SH-SY5Y (cell line): Measurements from ENCODE around the gene ABCA13.

Source experiments
- GATA2 ChIP-seq: IDR thresholded peaks from 2 replicates; pipeline ENCODE4 v1.6.1; 2011; ENCODE audit warnings: mild to moderate bottlenecking, low read depth, low read length
- GATA3 ChIP-seq: IDR thresholded peaks from 2 replicates; pipeline ENCODE4 v1.6.1; 2011; ENCODE audit warnings: low read depth, mild to moderate bottlenecking, low read length, moderate library complexity

Gene ABCA13

DNA sequence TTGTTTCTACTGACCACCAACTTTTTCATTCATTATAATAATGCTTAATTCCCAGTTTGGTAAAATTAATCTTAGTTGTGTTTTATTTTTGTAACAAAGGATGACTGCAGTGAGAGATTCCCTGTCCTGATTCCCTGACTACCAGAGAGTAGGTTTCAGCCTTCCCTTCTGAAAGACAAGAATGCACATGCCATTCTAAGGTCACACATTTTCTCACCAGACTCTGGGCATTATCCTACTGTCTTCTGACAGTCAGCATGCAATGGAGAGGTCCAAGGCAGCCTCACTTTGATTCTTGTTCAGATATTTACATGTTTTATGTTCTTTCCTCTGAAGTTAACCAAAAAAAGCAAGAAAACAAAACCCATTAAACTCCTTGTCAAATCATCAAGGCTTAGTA lies 380.4 kb downstream of the ABCA13 start:
- no peak for TF ChIP-seq GATA3
- TF ChIP-seq GATA2: no peak

DNA sequence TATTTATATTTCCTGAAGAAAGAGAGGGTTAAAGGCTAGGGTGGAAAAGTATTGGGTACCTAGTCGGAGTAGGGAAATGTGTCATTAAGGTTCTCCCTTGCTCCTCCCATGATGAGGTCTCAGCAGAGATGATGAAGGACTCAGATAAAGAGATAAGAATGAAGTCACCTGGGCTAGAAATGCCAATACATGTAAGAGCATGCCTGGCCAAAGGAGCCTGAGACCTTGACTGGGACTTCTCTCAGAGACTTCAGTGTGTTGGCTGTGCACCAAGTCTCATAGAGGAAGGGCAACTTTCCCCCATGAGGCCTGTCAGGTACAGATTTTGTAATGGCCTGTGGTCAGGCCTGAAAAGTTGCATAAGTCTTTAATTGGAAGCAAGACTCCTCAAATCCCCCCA lies 392.1 kb downstream of the ABCA13 start:
- TF ChIP-seq GATA2 (no peak), GATA3 (no peak)

DNA sequence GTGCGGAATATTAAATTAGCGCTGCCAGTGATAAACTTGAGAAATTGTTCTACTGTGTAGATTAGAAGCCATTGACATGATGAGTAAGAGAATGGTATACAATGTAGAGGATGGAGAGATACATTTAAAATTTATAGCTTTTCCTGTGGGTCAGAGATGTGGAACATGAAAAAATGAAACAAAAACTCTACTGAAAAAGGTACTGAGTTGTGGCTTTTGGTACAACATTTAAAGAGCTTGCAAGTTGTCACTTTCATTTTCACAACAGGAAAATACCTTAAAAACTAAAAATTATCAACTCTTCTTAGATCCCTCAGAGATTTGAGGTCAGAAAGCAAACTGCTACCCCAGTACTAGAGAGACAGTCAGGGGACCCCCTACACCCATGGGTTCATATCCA lies 404.3 kb downstream of the ABCA13 start:
- TF ChIP-seq GATA3 (no peak), GATA2 (no peak)

DNA sequence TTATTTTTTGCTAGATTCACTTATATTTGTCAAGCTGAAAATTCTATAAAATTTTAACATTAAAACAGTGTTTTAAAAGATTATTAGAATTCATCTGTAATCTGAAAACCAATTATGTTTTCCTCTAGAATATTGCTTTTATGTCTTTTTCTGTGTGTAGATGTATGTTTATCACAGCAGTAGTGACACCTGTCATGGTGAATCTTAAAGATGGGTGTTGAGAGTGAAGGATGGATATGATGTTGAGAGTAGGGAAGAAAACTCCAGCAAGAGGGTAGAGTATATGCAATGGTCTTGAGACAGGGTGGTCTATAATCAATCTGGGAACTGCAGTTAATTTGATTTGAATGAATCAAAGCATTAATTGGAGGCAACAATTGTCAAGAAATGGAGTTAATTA lies 416.2 kb downstream of the ABCA13 start:
- TF ChIP-seq GATA3 (no peak), GATA2 (no peak)

DNA sequence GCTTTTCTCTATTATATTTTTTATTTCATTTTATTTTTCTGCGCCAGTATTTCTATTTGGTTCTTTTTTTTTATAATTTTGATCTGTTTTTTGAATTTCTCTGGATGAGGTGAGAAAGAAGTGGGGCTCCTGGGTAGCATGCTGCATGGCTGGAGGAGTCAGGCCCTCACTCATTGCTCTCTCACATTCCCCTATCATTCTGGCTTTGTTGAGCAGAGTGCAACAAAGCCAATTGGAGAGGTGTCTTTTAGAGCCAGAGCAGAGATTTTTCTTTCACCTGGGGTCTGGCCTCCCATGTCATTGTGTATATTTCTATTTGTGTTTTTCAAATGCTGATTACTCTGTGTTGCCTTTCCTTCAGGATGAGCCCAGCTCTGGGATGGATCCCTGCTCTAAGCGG lies 423.1 kb downstream of the ABCA13 start:
- TF ChIP-seq GATA3 (no peak), GATA2 (no peak)

DNA sequence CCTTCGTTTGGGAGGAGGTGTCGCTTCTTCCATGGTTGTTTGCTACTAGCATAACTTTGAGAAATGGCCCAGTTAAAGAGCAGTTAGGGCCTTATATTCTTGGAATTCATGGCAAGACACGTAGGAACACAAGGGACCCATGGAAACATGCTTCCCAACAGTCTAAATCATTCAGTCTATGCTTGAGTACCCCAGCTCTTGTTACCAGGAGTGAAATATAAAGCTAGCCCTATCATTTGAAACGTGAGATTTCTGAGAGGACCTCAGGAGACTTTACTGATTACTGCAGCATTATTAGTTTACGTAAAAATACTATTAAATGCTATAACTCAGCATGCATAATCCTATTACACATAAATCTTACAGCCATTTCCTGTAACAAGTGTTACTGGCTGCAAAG lies 424.5 kb downstream of the ABCA13 start:
- TF ChIP-seq GATA2 (no peak), GATA3 (no peak)

DNA sequence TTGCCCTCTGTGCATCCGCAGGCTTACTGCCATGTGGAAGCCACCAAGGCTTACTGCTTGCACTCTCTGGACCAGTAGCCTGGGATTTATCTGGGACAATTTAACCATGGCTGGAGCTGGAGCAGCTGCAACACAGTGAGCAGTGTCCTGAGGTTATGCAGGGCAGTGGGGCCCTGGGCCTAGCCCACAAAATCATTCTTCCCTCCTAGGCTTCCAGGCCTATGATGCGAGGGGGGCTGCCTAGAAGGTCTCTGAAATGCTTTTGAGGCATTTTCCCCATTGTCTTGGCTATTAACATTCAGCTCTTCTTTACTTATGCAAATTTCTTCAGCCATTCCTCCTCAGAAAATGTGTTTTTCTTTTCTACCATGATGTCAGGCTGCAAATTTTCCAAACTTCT lies 439.4 kb downstream of the ABCA13 start:
- TF ChIP-seq GATA2 (no peak), GATA3 (no peak)

DNA sequence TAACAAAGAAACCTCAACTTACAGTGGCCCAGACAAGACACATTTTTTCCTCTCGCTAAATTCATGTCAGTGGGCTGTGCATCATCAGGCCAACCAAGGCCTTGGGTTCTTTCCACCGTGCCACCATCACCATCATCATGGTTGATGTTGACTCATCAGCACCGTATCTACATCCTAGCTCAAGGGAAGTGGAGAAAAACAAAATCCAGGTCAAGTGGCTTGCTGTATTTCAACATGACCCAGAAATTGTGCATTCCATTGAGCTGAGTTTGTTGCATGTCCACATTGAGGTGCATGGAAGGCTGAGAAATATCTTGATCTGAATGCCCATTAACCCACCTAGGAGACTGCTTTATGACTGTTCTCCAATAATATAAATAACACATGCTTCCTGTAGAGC lies 440.7 kb downstream of the ABCA13 start:
- TF ChIP-seq GATA3 (no peak), GATA2 (no peak)

DNA sequence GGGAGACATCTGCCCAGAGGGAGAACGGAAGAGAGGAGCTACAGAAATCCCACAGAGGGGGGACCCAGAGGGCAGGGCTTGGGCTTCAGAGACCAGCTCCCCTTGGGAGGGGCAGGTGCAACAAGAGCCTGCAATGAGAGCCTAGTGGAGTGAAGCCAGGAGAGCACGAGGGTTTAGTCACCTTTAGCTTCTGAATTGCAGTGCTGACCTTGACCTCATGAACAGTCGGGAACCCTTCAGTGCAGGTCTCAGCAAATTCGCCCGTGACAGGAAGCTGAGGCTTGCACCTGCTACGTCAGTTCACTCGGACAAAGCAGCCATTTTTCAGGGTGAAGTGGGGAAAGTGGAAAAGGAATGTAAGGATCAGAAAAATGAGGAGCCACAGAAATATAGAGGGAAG lies 446.2 kb downstream of the ABCA13 start:
- TF ChIP-seq GATA3: no peak
- TF ChIP-seq GATA2: no peak

DNA sequence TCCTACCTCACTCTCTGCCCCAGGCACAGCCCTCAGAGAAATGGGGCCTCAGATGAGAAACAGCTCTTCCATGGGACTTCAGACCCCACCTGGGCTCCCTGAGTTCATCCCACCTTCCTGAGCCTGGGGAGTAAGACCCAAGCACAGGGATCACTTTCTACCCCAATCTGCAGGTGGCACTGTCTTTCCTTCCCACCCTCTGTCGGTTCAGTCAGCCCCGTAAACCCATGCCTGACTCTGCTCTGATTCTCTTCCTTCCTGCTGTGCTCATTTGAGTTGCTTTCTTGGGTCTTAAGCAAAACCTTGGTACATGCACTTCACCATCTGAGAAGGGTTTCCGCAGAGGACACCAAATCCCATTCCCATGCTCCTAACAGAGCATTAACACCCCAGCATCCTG lies 446.7 kb downstream of the ABCA13 start:
- no peak for TF ChIP-seq GATA2
- no peak for TF ChIP-seq GATA3

DNA sequence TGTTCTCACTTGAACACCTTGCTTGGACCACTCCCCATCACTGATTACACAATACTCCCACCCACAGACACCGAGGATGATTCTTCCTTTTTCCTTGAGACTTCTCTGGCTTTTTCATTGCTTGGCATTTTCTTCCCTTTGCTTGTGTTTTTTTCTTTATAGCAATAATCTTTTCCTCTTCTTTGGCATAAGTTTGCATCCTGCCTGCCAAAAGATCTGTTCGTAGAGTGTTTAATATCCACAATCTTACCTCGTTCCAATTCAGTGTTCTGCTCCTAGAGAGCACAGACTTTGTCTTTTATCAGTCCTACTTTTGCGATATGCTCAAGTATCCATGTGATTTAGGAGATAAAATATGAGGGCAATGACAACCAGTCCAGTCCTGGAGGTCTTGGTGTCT lies 449.8 kb downstream of the ABCA13 start:
- TF ChIP-seq GATA2 (no peak), GATA3 (no peak)

DNA sequence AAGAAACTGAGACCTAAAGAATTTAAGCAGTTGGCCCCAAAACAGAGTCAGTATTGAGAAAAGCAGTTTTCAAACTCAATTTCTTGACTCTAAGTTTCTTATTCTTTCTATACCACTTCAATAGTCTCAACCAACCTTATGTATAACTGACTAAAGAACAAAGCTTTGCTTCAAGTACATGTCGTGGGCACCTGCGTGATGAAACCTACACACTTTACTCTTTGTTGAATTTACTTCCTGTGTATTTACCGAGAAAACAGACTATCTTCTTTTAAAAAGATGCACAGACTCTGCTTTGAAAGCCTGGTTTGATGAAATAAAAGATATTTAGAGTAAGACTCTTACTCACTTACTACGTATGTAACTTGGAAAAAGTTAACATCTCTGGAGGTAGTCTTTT lies 455.9 kb downstream of the ABCA13 start:
- no peak for TF ChIP-seq GATA2
- no peak for TF ChIP-seq GATA3

DNA sequence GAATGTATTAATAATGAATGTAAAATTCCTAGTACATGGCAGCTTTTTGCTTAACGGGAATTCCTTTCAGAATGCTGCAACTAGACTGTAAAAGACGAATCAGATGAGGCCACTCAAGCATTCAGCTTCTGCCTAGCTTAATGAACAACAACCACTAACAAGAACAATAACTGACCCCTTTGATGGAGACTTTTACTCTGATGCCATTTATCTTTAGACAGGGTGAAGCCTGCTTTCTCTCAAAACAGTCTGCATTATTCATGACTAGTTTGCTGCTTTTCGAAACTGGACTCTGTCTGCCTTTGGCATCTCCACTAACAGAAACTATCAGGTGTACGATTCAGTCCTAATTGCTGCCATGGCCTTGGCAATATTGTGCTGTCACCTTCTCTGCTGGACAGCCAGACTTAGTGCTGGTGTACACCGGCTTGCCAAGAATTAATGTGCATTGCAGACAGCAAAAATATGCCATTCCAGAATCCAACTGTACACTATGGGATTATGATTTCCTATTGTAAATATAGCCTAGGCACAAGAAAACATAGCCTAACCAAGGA lies 457.6 kb downstream of the ABCA13 start:
- TF ChIP-seq GATA2 (no peak), GATA3 (no peak)

DNA sequence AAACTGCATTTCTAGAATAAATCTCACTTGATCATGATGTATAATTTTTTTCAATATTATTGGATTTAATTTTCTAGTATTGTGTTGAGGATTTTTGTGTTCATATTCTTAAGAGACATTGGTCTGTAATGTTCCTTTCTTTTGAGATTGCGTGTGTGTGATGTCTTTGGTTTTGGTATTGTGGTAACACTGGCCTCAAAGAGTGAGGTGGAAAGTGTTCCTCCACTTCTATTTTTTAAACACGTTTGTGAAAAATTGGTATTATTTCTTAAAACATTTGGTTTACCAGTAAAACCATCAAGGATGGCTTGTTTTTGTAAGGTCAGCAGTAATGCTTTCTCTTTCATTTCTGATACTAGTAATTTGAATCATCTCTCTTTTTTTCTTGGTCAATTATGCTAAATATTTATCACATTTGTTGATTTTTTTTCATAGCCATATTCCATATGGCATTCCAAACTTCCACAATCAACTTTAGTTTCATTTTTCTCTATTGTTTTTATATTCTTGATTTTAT lies 462.9 kb downstream of the ABCA13 start:
- TF ChIP-seq GATA2: no peak
- TF ChIP-seq GATA3: no peak

DNA sequence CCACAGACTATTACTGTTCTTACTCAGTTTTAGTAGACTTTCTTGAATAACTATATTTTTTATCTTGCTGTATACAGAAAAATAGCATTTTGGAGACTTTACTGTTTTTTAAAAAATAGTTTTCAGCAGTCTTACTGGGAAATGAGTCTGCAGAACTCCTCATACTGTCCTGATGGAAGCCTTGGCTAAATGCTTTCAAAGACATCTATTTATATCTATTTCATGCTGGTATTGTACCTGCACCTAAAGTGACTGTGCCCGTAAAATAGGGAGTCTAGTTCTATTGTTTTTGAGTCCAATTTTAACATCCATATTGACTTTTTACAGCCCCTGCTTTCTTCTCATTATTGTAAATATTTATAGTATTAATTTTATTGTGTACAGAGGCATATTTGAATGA lies 464.5 kb downstream of the ABCA13 start:
- no peak for TF ChIP-seq GATA3
- TF ChIP-seq GATA2: no peak
